Stimulated activated naive CD8-positive, alpha-beta T cell treated with anti-CD3 and anti-CD28 coated beads, Interleukin-15, amount 100 ng/mL, for 72 hours (primary cell): ENCODE results near the gene SLC6A12.
"Not testable (repeated sequence)": the region's sequence is repeated elsewhere in the genome, so short reads cannot be mapped to it uniquely, and the experiment has no call there.

Experiments used
- ATAC-seq: fragments of 150-1000 bp; cut with Tn5 transposase; 2 replicates; pipeline ENCODE4 v1.10.0; 2021; ENCODE audit warnings: mild to moderate bottlenecking, moderate library complexity
- DNase-seq, 2 donors: peaks; one replicate each; pipeline ENCODE4 v3.0.0; 2021 to 2022
- H3K27ac Mint-ChIP-seq, 2 donors: one replicate each; pipeline ENCODE4 v1.8.0; 2022; ENCODE audit warnings: mild to moderate bottlenecking in 2 of 2, mixed read lengths in 2 of 2, moderate library complexity in 2 of 2
- H3K27me3 Mint-ChIP-seq: one replicate; pipeline ENCODE4 v1.8.0; 2022; ENCODE audit warnings: mixed read lengths
- H3K4me1 Mint-ChIP-seq: one replicate; pipeline ENCODE4 v1.8.0; 2022; ENCODE audit warnings: mild to moderate bottlenecking, mixed read lengths
- H3K4me3 Mint-ChIP-seq, 2 donors: one replicate each; pipeline ENCODE4 v1.8.0; 2022; ENCODE audit warnings: mild to moderate bottlenecking in 2 of 2, mixed read lengths in 2 of 2, moderate library complexity in 1 of 2
- H3K9me3 Mint-ChIP-seq, 2 donors: one replicate each; pipeline ENCODE4 v1.8.0; 2022; ENCODE audit warnings: mixed read lengths in 2 of 2

Gene SLC6A12

DNA sequence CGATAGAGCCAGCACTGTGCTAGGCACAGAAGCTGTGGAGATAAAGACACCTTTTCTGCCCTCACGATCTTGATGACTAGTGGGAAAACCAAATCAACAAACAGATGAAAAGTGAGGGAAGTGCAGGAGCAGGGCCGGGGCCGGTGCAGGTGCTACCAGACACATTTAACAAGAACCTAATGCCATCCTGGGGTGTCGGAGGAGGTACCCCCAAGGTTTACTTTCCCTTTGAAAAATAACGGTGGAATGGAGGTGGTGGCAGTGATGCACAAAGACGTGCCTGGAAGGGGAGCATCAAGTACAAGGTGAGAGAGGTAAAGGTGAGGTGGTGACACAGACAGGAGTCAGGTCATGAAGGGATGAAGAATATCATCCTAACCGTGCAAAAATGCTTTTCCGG is 26.6 kb upstream of the SLC6A12 start:
- Mint-ChIP-seq H3K27ac (no peak overlapping the region), H3K9me3 (peaks cover 8 to 12% of the 10 kb centered on the region in 2 donors), H3K4me1 (no peaks in the 10 kb centered on the region), H3K27me3 (peaks cover 15% of the 10 kb centered on the region), H3K4me3 (no peak overlapping the region)
- no peak for ATAC-seq
- no peak for DNase-seq

DNA sequence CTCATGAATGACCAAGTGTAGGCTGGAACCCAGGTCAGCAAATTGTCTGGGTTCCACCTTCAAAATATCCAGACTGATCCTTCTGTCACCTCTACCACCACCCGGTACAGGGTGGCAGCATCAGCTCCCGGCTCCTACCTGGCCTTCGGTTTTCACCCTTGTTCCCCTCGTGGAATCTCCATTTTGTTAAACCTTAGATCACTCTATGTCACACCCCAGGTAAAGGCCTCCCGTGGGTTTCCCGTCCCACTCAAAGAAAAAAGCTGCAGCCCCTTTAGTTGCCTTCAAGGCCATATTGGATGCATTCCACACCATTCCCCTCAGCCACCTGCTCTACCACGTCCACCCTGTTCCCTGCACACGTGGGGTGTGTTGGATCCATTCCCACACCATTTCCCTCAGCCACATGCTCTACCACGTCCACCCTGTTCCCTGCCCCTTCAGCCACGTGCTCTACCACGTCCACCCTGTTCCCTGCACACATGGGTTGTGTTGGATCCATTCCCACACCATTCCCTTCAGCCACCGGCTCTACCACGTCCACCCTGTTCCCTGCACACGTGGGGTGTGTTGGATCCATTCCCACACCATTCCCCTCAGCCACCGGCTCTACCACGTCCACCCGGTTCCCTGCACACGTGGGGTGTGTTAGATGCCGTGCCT is 24.9 kb upstream of the SLC6A12 start:
- Mint-ChIP-seq H3K4me1 (no peaks in the 10 kb centered on the region), H3K27me3 (peaks cover 12% of the 10 kb centered on the region), H3K9me3 (peaks cover 13 to 22% of the 10 kb centered on the region in 2 donors), H3K27ac (no peak overlapping the region), H3K4me3 (no peak overlapping the region)
- ATAC-seq (no peak), DNase-seq (no peak)

DNA sequence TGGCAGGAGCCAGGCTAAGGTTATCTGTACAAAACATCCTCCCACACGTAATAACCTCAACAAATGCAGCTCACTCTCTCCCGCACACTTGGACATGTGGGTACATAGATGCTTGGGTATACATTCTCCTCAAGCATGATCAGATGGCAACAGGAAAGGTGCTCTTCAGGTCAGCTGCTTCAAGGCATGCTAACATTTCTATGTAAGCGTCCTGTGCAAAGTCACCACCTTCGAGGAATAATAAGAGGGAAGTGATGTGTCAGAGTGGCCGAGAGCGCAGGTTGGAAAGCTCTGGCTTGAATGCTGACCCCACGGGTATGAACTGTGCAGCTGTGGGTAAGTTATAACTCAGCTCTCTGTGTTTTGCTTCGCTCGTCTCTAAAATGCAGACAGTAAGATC is 24.2 kb upstream of the SLC6A12 start:
- Mint-ChIP-seq H3K27me3 (peaks cover 8% of the 10 kb centered on the region), H3K4me1 (no peaks in the 10 kb centered on the region), H3K9me3 (peaks cover 13 to 22% of the 10 kb centered on the region in 2 donors), H3K27ac (no peak overlapping the region), H3K4me3 (no peak overlapping the region)
- DNase-seq = no peak
- no peak for ATAC-seq

DNA sequence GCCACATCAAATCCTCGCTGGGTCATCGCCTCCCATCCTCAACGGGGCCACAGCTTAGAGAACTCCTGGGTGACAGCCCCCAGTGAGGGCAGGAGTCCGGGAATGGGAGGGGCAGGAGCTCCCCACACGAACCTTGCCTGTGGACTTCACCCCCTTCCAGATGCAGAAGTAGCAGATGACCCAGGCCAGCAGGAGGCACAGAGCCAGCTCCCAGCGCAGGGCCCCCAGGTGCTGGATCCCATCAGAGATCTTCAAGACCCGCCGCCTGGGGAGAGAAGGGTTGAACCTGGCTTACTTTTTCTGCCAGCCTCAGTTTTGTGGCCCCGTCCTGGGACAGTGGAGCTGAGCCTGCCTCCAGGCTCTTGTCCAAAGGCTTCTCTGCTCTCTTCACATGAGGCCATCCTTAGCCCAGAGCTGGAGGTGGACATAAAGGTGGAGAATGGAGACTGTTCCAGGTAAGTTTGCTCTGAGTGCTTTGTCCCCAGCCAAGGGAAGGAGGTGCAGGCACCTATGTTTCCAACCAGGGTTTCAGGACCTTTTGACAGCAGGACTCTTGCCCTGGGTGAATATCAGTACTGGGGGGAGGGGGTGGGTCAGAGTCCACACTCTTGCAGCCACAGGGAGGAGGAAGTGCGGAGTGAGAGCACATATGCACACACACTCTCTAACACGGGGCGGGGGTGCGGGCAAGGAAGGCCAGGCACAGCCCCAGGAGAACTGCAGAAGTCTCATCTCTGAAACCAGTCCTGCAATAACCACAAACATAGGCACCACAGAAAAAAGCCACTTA is 23.3 kb upstream of the SLC6A12 start:
- no peak overlapping the region for H3K27ac Mint-ChIP-seq
- H3K27me3 Mint-ChIP-seq = peaks cover 2% of the 10 kb centered on the region
- H3K9me3 Mint-ChIP-seq = peaks cover 13 to 22% of the 10 kb centered on the region in 2 donors
- no peak overlapping the region for H3K4me3 Mint-ChIP-seq
- no peaks in the 10 kb centered on the region for H3K4me1 Mint-ChIP-seq
- ATAC-seq (no peak), DNase-seq (no peak)

DNA sequence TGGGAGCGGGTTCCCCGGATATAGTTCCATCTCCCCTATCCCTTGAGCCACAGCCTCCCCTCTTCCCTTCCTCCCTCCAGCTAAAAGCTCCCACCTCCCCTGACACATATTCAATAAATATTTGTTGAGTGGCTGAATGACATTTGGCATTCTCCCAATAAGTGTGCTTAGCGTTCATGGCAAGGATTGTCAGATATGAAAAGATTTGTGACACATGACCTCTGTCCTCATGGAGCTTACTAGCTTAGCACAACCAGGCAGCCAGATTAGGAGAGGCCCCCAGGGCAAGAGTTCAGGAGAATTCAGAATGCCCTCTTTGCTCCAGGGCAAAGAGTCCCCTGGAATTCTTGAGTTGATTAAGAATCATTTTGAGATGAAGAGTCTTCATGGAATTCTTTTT is 22.5 kb upstream of the SLC6A12 start:
- Mint-ChIP-seq H3K4me3 (no peak overlapping the region), H3K27me3 (no peaks in the 10 kb centered on the region), H3K27ac (no peak overlapping the region), H3K9me3 (peaks cover 13 to 22% of the 10 kb centered on the region in 2 donors), H3K4me1 (no peaks in the 10 kb centered on the region)
- ATAC-seq (no peak), DNase-seq (no peak)

DNA sequence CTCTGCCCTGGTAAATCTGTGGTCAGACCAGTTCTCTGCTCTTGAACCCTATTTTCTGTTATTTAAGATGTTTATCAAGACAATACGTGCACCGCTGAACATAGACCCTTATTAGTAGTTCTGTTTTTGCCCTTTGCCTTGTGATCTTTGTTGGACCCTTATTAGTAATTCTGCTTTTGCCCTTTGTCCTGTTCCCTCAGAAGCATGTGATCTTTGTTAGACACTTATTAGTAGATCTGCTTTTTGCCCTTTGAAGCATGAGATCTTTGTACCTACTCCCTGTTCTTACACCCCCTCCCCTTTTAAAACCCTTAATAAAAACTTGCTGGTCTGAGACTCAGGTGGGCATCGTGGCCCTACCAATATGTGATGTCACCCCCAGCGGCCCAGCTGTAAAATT is 22.0 kb upstream of the SLC6A12 start:
- not testable (repeated sequence) for H3K4me1 Mint-ChIP-seq, H3K4me3 Mint-ChIP-seq, ATAC-seq, H3K27ac Mint-ChIP-seq, DNase-seq, H3K27me3 Mint-ChIP-seq
- peaks cover 13 to 22% of the 10 kb centered on the region in 2 donors for H3K9me3 Mint-ChIP-seq

DNA sequence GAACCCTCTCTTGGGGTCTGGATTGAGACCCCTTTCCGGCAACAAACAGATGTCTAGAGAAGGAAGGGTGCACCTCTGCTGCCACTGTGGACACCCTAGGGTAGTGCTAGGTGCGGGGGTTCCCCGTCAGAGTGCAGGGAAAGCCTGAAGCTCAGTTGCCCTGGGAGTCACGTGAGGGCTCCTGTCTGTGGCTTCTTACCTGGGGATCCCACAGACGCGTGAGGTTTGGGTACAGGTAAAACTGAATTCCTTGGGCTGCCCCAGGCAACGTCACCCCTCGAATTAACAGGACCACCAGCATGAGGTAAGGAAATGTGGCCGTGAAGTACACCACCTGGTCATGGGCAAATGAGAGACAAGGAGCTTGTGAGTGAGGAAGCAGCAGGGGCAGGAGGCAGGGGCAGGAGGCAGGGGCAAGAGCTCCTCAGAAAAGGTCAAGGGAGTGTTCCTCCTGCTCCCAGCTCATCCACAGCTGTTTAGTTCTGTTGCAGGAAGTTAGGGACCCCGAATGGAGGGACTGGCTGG is 21.0 kb upstream of the SLC6A12 start:
- no peak for DNase-seq
- H3K4me1 Mint-ChIP-seq = no peaks in the 10 kb centered on the region
- H3K9me3 Mint-ChIP-seq = peaks cover 13 to 22% of the 10 kb centered on the region in 2 donors
- H3K27me3 Mint-ChIP-seq = peaks cover under 1% of the 10 kb centered on the region
- no peak overlapping the region for H3K4me3 Mint-ChIP-seq
- no peak overlapping the region for H3K27ac Mint-ChIP-seq
- no peak for ATAC-seq

DNA sequence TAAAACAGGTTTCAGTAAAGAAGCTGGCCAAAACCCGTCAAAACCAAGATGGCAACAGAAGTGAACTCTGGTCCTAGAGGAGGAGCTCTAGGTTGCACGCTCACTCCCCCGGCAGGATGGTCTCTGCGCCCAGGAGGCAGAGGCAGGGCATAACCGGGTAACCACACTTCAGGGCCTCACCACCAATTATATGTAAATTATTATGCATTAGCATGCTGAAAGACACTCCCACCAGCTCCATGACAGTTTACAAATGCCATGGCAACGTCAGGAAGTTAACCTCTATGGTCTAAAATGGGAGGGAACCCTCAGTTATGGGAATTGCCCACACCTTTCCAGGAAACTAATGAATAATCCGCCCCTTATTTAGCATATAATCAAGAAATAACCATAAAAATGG is 20.1 kb upstream of the SLC6A12 start:
- H3K4me1 Mint-ChIP-seq = no peaks in the 10 kb centered on the region
- H3K27ac Mint-ChIP-seq = no peak overlapping the region
- peaks cover 13 to 22% of the 10 kb centered on the region in 2 donors for H3K9me3 Mint-ChIP-seq
- ATAC-seq = no peak
- peaks cover 7% of the 10 kb centered on the region for H3K27me3 Mint-ChIP-seq
- no peak overlapping the region for H3K4me3 Mint-ChIP-seq
- DNase-seq = no peak

DNA sequence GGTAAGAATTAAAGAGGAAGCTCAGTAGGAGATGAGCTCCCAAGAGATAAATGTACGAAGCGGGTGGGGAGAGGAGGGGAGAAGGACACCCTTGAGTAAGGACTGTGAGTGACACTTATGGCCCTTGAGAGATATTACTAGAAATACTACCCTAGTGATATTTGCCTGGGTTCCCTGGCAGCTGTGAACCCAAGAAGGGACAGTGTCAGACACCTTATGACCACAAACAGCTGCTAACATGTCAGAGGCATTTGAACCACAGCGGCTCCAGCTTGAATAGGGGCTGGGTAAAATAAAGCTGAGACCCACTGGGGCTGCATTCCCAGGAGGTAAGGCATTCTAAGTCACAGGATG is 19.6 kb upstream of the SLC6A12 start:
- DNase-seq (no peak), ATAC-seq (no peak)
- peaks cover 13 to 22% of the 10 kb centered on the region in 2 donors for H3K9me3 Mint-ChIP-seq
- no peak overlapping the region for H3K27ac Mint-ChIP-seq
- H3K4me3 Mint-ChIP-seq = no peak overlapping the region
- peaks cover 10% of the 10 kb centered on the region for H3K27me3 Mint-ChIP-seq
- no peaks in the 10 kb centered on the region for H3K4me1 Mint-ChIP-seq

DNA sequence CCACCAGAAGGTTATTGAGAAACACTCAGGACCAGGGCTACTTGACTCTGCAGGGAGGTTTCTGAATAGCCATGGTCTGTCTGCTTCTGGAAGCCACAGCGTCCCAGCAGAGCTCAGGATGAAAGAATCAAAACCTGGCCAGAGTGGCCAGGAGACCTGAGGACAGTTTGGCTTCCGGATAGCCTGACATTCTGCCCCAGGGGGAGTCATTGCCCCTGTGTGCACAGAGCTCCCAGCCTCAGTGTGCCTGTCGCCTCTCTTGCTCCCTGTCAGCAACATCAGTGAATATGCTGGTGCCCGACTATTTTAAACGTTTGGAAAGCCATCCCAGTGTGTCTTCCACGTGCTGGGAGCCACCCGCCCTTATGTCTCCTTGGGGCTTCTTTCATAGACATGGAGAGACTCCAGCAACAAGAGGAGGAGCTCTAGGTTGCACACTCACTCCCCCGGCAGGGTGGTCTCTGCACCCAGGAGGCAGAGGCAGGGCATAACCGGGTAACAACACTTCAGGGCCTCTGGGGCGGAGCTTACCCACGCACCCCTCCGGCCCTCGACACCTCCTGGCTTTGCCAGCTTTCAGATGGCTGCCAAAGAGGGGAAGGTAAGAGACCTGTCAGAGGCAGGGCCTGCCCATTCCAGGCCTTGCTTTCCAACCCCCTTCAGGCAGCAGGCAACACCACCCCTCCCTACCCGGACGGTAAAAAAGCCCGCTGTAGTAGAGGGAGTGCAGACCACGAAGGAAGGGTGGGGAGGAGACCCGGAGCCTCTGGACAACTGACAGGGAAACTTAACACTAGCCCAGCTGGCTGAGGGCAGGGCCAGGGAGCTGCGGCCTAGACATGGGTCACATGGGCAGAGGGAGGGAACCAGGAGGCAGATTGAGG is 19.0 kb upstream of the SLC6A12 start:
- DNase-seq = no peak
- Mint-ChIP-seq H3K27ac (no peak overlapping the region), H3K4me3 (no peak overlapping the region), H3K9me3 (peaks cover 13 to 22% of the 10 kb centered on the region in 2 donors), H3K27me3 (peaks cover 13% of the 10 kb centered on the region), H3K4me1 (no peaks in the 10 kb centered on the region)
- no peak for ATAC-seq

DNA sequence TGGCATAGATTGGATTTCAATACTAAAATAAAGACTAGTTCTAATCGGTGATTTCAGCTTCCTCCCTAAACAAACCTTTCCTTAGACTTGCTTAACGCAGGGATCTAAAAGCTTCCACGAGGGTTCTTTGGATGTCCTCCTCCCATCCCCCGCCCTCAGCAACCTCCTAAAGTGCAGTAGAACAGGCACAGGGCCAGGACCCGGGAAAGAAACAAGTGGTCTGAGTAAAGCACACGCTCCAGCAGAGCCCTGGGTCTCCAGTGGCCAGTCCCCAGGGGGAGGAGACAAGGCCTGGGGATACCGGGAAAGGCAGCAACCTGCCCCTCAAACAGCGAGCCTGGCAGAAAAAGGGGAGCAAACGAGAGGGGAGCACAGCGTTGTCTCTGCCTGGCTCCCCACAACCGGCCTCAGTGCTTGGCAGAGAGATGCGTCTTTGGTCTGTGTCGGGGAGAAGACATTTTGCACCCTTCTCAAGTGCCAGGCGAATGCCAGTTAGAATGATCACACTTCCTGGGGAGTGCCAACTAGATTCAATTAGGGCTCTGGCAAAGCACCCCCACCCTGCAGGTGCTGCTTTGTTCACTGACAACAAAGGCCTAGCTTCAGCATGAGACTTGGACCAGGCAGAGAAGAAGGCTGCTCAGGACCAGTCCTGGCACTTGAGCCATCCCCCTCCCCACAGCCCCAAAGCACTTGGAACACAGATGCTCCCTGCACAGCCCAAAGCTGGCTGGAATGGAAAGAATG is 17.1 kb upstream of the SLC6A12 start:
- no peak for ATAC-seq
- peaks cover 13% of the 10 kb centered on the region for H3K27me3 Mint-ChIP-seq
- no peak for DNase-seq
- H3K4me3 Mint-ChIP-seq = no peak overlapping the region
- peaks cover 8 to 15% of the 10 kb centered on the region in 2 donors for H3K9me3 Mint-ChIP-seq
- no peak overlapping the region for H3K27ac Mint-ChIP-seq
- no peaks in the 10 kb centered on the region for H3K4me1 Mint-ChIP-seq

DNA sequence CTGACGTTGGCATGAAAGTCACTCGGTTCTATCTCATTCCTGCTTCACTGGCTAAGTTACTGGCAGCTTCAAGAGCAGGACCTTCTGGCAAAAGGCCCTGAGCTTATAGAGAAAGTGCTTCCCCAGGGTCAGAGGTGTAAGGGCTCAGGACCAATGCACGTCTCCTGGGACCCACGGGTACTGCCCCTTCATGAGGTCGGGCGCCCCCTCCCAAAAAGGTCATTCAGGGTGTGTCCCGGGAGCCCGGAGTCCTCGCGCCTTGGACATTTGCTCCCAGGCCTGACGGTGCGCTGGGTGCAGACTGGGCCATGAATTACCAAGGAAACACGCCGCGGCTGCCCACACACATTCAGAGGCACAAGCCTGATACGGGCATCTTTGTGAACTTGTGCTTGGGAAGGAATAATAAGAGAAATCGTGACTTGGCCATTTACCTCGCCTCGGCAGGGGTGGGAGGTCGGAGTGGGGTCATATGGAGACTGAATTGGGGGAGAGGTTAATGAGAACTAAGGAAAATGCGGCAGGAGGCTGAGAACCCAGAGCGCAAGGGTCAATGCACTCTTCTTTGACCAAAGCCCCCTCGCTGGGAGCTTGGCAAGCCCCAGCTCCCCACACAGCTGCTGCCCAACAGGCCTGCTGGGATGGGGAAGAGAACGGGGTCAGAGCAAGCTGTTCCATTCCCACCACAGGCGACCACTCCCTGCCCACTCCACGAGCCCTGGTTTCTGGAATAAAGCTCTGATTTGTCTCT is 15.7 kb upstream of the SLC6A12 start:
- H3K9me3 Mint-ChIP-seq = peaks cover 0 to under 1% of the 10 kb centered on the region in 2 donors
- DNase-seq (no peak), ATAC-seq (no peak)
- H3K4me1 Mint-ChIP-seq = no peaks in the 10 kb centered on the region
- peaks cover 13% of the 10 kb centered on the region for H3K27me3 Mint-ChIP-seq
- no peak overlapping the region for H3K27ac Mint-ChIP-seq
- H3K4me3 Mint-ChIP-seq = no peak overlapping the region

DNA sequence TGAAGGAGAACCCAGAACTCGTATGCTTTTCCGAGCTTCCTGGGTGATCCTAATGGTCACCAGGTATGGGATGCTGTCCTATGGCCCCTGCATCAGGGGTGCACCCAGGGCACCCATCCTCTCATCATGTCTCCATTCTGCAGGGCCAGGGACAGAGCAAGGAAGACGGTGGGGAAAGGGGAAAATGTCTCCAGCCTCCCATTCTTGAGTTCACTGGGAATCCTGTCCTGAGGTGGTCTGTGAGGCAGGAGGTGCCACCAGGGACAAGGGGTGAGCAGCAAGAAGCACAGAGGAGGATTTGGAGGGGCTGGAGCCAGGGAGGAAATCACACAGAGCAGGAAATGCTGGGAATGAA is 14.9 kb upstream of the SLC6A12 start:
- H3K4me3 Mint-ChIP-seq = no peak overlapping the region
- H3K27me3 Mint-ChIP-seq = peaks cover 13% of the 10 kb centered on the region

DNA sequence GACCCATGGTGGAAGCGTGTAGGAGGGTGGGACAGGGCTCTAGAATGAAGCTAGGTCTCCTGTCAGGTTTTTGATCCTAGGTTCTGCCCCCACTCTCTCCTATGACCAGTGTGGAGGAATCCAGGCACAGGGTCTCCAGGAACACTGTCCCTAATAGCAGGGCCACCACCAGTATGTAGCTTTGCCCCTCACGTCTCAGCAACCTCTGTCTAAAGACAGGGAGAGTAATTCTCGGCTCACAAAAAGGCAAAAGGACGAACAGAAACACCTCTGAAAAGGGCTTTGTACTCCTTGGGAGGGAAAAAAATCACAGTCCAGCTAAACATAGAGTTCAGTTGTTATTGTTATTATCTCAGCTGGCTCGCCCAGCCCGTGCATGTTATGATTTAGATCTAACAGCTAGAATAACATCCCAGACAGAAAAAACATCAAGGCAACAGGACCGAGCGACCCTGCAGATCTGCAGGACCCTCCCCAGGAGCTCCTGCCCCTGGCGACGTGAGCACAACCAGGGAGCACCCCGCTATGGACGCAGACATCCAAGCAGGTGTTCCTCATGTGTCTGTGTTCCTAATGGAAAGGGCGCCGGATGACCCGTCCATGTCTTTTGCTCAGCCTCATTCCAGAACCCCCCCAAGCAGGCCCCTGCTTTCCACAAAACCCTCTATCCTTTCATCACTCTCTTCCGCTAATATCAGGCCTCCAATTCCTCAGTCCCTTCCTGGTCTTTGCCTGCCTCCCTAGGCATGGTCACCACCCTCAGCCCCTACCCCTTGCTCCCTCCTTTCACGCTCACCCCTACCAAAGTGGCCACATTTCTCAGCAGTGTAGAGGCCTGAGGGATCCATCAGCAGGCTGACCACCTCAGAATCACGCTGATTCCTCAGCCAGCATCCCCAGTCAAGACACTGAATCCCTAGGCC is 14.2 kb upstream of the SLC6A12 start:
- no peak for DNase-seq
- Mint-ChIP-seq H3K27me3 (peaks cover 13% of the 10 kb centered on the region), H3K27ac (no peak overlapping the region), H3K9me3 (no peaks in the 10 kb centered on the region), H3K4me3 (no peak overlapping the region), H3K4me1 (no peaks in the 10 kb centered on the region)
- ATAC-seq = no peak

More for the DNA sequence above, 14.9 kb upstream of the SLC6A12 start:
- H3K9me3 Mint-ChIP-seq = no peaks in the 10 kb centered on the region
- DNase-seq (no peak), ATAC-seq (no peak)
- no peak overlapping the region for H3K27ac Mint-ChIP-seq
- H3K4me1 Mint-ChIP-seq = no peaks in the 10 kb centered on the region
